HEK293 (cell line): ENCODE data around the gene APPL2.

ENCODE experiments used
- CTCF ChIA-PET: fragments of 350-600 bp; formaldehyde crosslinking; extraction: SDS; loops from one replicate; lab custom pipeline; 2021; ENCODE audit warnings: antibody characterized with exemption; lab: Yijun Ruan, JAX
- POLR2A ChIA-PET: fragments of 300-600 bp; formaldehyde crosslinking; extraction: SDS; loops from one replicate; lab custom pipeline; 2020; ENCODE audit warnings: antibody characterized with exemption, inconsistent platforms; lab: Yijun Ruan, JAX
- H3K27ac ChIP-seq: fragments of 200-500 bp; sonication (Bioruptor generic); 2 replicates; pipeline ENCODE4 v1.5.1; 2014; ENCODE audit warnings: low read depth, low read length, control low read depth, inconsistent platforms; ENCODE audit errors: extremely low read depth
- H3K36me3 ChIP-seq, 2 experiments: fragments of 200-500 bp in 1 of 2; sonication (Bioruptor generic) in 1 of 2; 1 replicate in 1 of 2; 2 replicates in 1 of 2; pipeline ENCODE4 v1.5.1; 2014 to 2017; ENCODE audit warnings: inconsistent platforms in 2 of 2, low read length in 2 of 2; ENCODE audit not compliant: control insufficient read depth in 2 of 2, insufficient read depth in 1 of 2
- H3K4me1 ChIP-seq: fragments of 200-500 bp; sonication (Bioruptor generic); 2 replicates; pipeline ENCODE4 v1.5.1; 2014; ENCODE audit warnings: mild to moderate bottlenecking, low read length, inconsistent platforms; ENCODE audit not compliant: control insufficient read depth, insufficient read depth
- H3K4me3 ChIP-seq: 2 replicates; pipeline ENCODE4 v1.5.1; 2011; ENCODE audit warnings: low read depth, mild to moderate bottlenecking, control low read depth, low read length, moderate library complexity
- H3K9me3 ChIP-seq: fragments of 200-500 bp; sonication (Bioruptor generic); 2 replicates; pipeline ENCODE4 v1.5.1; 2014; ENCODE audit warnings: low read depth, low read length, inconsistent platforms; ENCODE audit not compliant: control insufficient read depth, insufficient read depth
- BCL11B ChIP-seq: fragments of 450-650 bp; formaldehyde crosslinking; IDR thresholded peaks from 2 replicates; pipeline ENCODE4 v1.5.1; 2016; ENCODE audit warnings: low read depth, missing biosample characterization, missing genetic modification characterization
- IKZF3 ChIP-seq: fragments of 450-650 bp; IDR thresholded peaks from 2 replicates; pipeline ENCODE4 v1.5.0; 2018; ENCODE audit warnings: missing biosample characterization, mild to moderate bottlenecking, missing genetic modification characterization, moderate library complexity
- PRDM6 ChIP-seq: fragments of 450-650 bp; formaldehyde crosslinking; IDR thresholded peaks from 2 replicates; pipeline ENCODE4 v1.5.1; 2017; ENCODE audit warnings: missing biosample characterization, missing genetic modification characterization
- ZBTB8A ChIP-seq: fragments of 450-650 bp; formaldehyde crosslinking; IDR thresholded peaks from 2 replicates; pipeline ENCODE4 v1.5.1; 2016; ENCODE audit warnings: missing biosample characterization, missing genetic modification characterization
- ZNF140 ChIP-seq: fragments of 450-650 bp; formaldehyde crosslinking; IDR thresholded peaks from 2 replicates; pipeline ENCODE4 v1.5.1; 2016; ENCODE audit warnings: missing biosample characterization, missing genetic modification characterization
- ZNF157 ChIP-seq: fragments of 450-650 bp; formaldehyde crosslinking; IDR thresholded peaks from 2 replicates; pipeline ENCODE4 v1.5.1; 2016; ENCODE audit warnings: missing biosample characterization, missing genetic modification characterization
- ZNF169 ChIP-seq: fragments of 450-650 bp; formaldehyde crosslinking; IDR thresholded peaks from 2 replicates; pipeline ENCODE4 v1.5.1; 2016; ENCODE audit warnings: missing biosample characterization, missing genetic modification characterization
- ZNF175 ChIP-seq: fragments of 450-650 bp; formaldehyde crosslinking; IDR thresholded peaks from 2 replicates; pipeline ENCODE4 v1.5.1; 2016; ENCODE audit warnings: missing biosample characterization, missing genetic modification characterization
- ZNF184 ChIP-seq: fragments of 450-650 bp; IDR thresholded peaks from 2 replicates; pipeline ENCODE4 v1.5.1; 2018; ENCODE audit warnings: missing biosample characterization, mild to moderate bottlenecking, missing genetic modification characterization
- ZNF239 ChIP-seq: fragments of 450-650 bp; formaldehyde crosslinking; IDR thresholded peaks from 2 replicates; pipeline ENCODE4 v1.5.1; 2016; ENCODE audit warnings: missing biosample characterization, missing genetic modification characterization
- ZNF266 ChIP-seq: fragments of 450-650 bp; formaldehyde crosslinking; IDR thresholded peaks from 2 replicates; pipeline ENCODE4 v1.5.1; 2016; ENCODE audit warnings: missing biosample characterization, missing genetic modification characterization, low read depth
- ZNF449 ChIP-seq: fragments of 450-650 bp; formaldehyde crosslinking; IDR thresholded peaks from 2 replicates; pipeline ENCODE4 v1.5.1; 2017; ENCODE audit warnings: missing biosample characterization, mild to moderate bottlenecking, missing genetic modification characterization, moderate library complexity
- ZNF521 ChIP-seq: fragments of 450-650 bp; formaldehyde crosslinking; IDR thresholded peaks from 2 replicates; pipeline ENCODE4 v1.5.1; 2017; ENCODE audit warnings: missing biosample characterization, mild to moderate bottlenecking, missing genetic modification characterization
- ZNF544 ChIP-seq: fragments of 450-650 bp; formaldehyde crosslinking; IDR thresholded peaks from 2 replicates; pipeline ENCODE4 v1.5.0; 2017; ENCODE audit warnings: missing biosample characterization, missing genetic modification characterization
- ZNF560 ChIP-seq: fragments of 450-650 bp; formaldehyde crosslinking; IDR thresholded peaks from 2 replicates; pipeline ENCODE4 v1.5.1; 2017; ENCODE audit warnings: missing biosample characterization, missing genetic modification characterization, borderline replicate concordance
- ZNF645 ChIP-seq: fragments of 450-650 bp; formaldehyde crosslinking; IDR thresholded peaks from 2 replicates; pipeline ENCODE4; 2016; ENCODE audit warnings: missing biosample characterization, missing genetic modification characterization
- ZNF704 ChIP-seq: fragments of 450-650 bp; formaldehyde crosslinking; IDR thresholded peaks from 2 replicates; pipeline ENCODE4 v1.5.1; 2016; ENCODE audit warnings: missing biosample characterization, missing genetic modification characterization
- ZNF791 ChIP-seq: fragments of 450-650 bp; formaldehyde crosslinking; IDR thresholded peaks from 2 replicates; pipeline ENCODE4 v1.5.1; 2016; ENCODE audit warnings: missing biosample characterization, missing genetic modification characterization

Gene APPL2

GRCh38 chr12:105272814-105273416 is 36.9 kb upstream of the APPL2 start (continued):
- TF ChIP-seq ZNF184 (tag by site-specific recombination) (no peak), ZNF521 (tag by site-specific recombination) (no peak), ZNF140 (tag by site-specific recombination) (no peak)
- TF ChIP-seq, all 188 proteins: peak for 0

- Histone ChIP-seq H3K9me3 (no peaks in the 10 kb centered on the region), H3K4me3 (no peak overlapping the region), H3K4me1 (no peaks in the 10 kb centered on the region), H3K36me3 (no peaks in the 10 kb centered on the region), H3K27ac (no peak overlapping the region)
- ChIA-PET POLR2A (no interaction called here), CTCF (no interaction called here)
- TF ChIP-seq ZNF645: no peak
Measured at GRCh38 chr12:105272152-105272551, 36.2 kb upstream of the APPL2 start.

- no peaks in the 10 kb centered on the region for H3K9me3 ChIP-seq
- TF ChIP-seq ZNF266 (no peak), PRDM6 (tag by site-specific recombination) (no peak), ZNF169 (tag by site-specific recombination) (no peak), ZNF544 (no peak), ZNF791 (tag by site-specific recombination) (no peak), ZNF157 (tag by site-specific recombination) (no peak)
- no peak overlapping the region for H3K27ac ChIP-seq
- H3K4me1 ChIP-seq: no peaks in the 10 kb centered on the region
- H3K4me3 ChIP-seq: no peak overlapping the region
- ChIA-PET CTCF (no interaction called here), POLR2A (no interaction called here)
- H3K36me3 ChIP-seq: no peaks in the 10 kb centered on the region
Measured at GRCh38 chr12:105271364-105271763, 35.4 kb upstream of the APPL2 start.

GRCh38 chr12:105270671-105271255 is 34.8 kb upstream of the APPL2 start:
- Histone ChIP-seq H3K36me3 (no peaks in the 10 kb centered on the region), H3K27ac (no peak overlapping the region), H3K9me3 (no peaks in the 10 kb centered on the region), H3K4me3 (no peak overlapping the region), H3K4me1 (no peaks in the 10 kb centered on the region)
- TF ChIP-seq IKZF3 (no peak), ZNF239 (no peak), ZBTB8A (no peak), ZNF704 (tag by site-specific recombination) (no peak), BCL11B (no peak), ZNF560 (tag by site-specific recombination) (no peak), ZNF521 (tag by site-specific recombination) (no peak), ZNF175 (tag by site-specific recombination) (no peak), ZNF449 (tag by site-specific recombination) (no peak)
- ChIA-PET POLR2A (interaction anchor here (0.6 kb wide), 1 partner anchor 168 kb away, joined by 5 read pairs; no protein-coding TSS in a partner anchor), CTCF (interaction anchor here (0.6 kb wide), 1 partner anchor 18 kb away, joined by 3 read pairs; no protein-coding TSS in a partner anchor)
